Measurements from ENCODE around the gene ASIC2.

GRCh38 chr17:33055171-33055611 is 237.9 kb downstream of the ASIC2 start:
- TF ChIP-seq POLR2A (IDR thresholded peaks at IDR 0.05) (no peak), CTCF (IDR thresholded peaks at IDR 0.05) (no peak), POLR2AphosphoS5 (IDR thresholded peaks at IDR 0.05) (no peak)
